ENCODE results near the gene CCNC.

- TF ChIP-seq POLR2A (IDR thresholded peaks at IDR 0.05; ENCODE audit: low read depth, low read length) (no peak), POLR2AphosphoS5 (IDR thresholded peaks at IDR 0.05; ENCODE audit: low read depth, low read length) (no peak), SPI1 (IDR thresholded peaks at IDR 0.05; ENCODE audit: low read depth, low read length) (no peak)
These were observed 45.9 kb downstream of the CCNC start for GRCh38 chr6:99522531-99522930.
